ENCODE measurements around the gene RAP2C.
"Not testable (repeated sequence)": the region's sequence is repeated elsewhere in the genome, so short reads cannot be mapped to it uniquely, and the experiment has no call there.

RAP2C gene

GRCh38 chrX:132193872-132194574 is 25.2 kb downstream of the RAP2C start:
- DNase-seq, result no peak

GRCh38 chrX:132191938-132192337 is 27.3 kb downstream of the RAP2C start:
- no peak for DNase-seq

GRCh38 chrX:132188175-132188574 is 31.1 kb downstream of the RAP2C start:
- no peak for DNase-seq

- no peak for DNase-seq
Measured at GRCh38 chrX:132187451-132187850, 31.8 kb downstream of the RAP2C start.

GRCh38 chrX:132184871-132185270 is 34.4 kb downstream of the RAP2C start:
- no peak for DNase-seq

GRCh38 chrX:132181364-132181763 is 37.9 kb downstream of the RAP2C start:
- DNase-seq, result no peak

- no peak for DNase-seq
Measured at GRCh38 chrX:132180929-132181328, 38.3 kb downstream of the RAP2C start.

- DNase-seq, result no peak
Measured at GRCh38 chrX:132173647-132174046, 45.6 kb downstream of the RAP2C start.

GRCh38 chrX:132171881-132172280 is 47.4 kb downstream of the RAP2C start:
- no peak for DNase-seq

- DNase-seq, result no peak
Measured at GRCh38 chrX:132171478-132171877, 47.8 kb downstream of the RAP2C start.

GRCh38 chrX:132169554-132169953 is 49.7 kb downstream of the RAP2C start:
- no peak for DNase-seq

GRCh38 chrX:132165651-132166050 is 53.6 kb downstream of the RAP2C start:
- no peak for DNase-seq

GRCh38 chrX:132165005-132165404 is 54.2 kb downstream of the RAP2C start:
- no peak for DNase-seq

- DNase-seq, result not testable (repeated sequence)
Measured at GRCh38 chrX:132163094-132163493, 56.2 kb downstream of the RAP2C start.

- no peak for DNase-seq
Measured at GRCh38 chrX:132153166-132153565, 66.1 kb downstream of the RAP2C start.
